Stimulated activated naive CD8-positive, alpha-beta T cell treated with anti-CD3 and anti-CD28 coated beads, Interleukin-15, Interleukin-2, amounts not matched to agents 100 ng/mL and 50 ng/mL, for 24 hours (primary cell): ENCODE results near the gene ZBTB9.

Source experiments
- H3K27ac Mint-ChIP-seq: one replicate; pipeline ENCODE4 v1.8.0; 2021; ENCODE audit warnings: mild to moderate bottlenecking, mixed read lengths
- H3K27me3 Mint-ChIP-seq: one replicate; pipeline ENCODE4 v1.8.0; 2021; ENCODE audit warnings: mixed read lengths
- H3K36me3 Mint-ChIP-seq: one replicate; pipeline ENCODE4 v1.8.0; 2021; ENCODE audit warnings: low read depth, mixed read lengths
- H3K4me1 Mint-ChIP-seq: one replicate; pipeline ENCODE4 v1.8.0; 2021; ENCODE audit warnings: low read depth, mixed read lengths
- H3K4me3 Mint-ChIP-seq: one replicate; pipeline ENCODE4 v1.8.0; 2021; ENCODE audit warnings: mild to moderate bottlenecking, mixed read lengths
- H3K9me3 Mint-ChIP-seq: one replicate; pipeline ENCODE4 v1.8.0; 2021; ENCODE audit warnings: mixed read lengths

ZBTB9 gene

DNA sequence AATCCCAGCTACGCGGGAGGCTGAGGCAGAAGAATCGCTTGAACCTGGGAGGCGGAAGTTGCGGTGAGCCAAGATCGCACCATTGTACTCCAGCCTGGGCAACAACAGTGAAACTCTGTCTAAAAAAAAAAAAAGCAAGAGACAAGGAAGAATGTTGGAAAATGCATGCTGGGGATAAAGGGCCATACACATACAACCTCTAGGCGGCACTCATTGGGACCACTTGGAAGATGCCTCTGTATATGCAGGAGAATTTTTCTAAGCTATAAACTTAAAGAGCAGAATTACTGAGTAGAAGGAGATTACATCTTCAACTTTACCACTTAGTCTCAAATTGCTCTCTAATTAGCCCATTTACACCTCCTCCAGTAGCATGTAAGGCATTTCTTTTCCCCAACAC is 42.8 kb downstream of the ZBTB9 start:
- no peaks in the 10 kb centered on the region for H3K9me3 Mint-ChIP-seq
- H3K27me3 Mint-ChIP-seq = no peaks in the 10 kb centered on the region
- no peak overlapping the region for H3K27ac Mint-ChIP-seq
- no peaks in the 10 kb centered on the region for H3K4me1 Mint-ChIP-seq
- no peaks in the 10 kb centered on the region for H3K36me3 Mint-ChIP-seq
- H3K4me3 Mint-ChIP-seq = no peak overlapping the region

DNA sequence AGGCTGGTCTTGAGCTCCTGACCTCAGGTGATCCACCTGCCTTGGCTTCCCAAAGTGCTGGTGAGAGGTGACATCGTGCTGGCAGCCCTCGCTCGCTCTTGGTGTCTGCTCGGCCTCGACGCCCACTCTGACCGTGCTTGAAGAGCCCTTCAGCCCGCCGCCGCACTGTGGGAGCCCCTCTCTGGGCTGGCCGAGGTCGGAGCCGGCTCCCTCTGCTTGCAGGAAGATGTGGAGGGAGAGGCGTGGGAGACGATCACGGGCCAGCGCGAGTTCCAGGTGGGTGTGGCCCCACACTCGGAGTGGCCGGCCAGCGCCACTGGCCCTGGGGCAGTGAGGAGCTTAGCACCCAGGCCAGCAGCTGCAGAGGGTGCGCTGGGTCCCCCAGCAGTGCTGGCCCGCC is 48.1 kb downstream of the ZBTB9 start:
- no peaks in the 10 kb centered on the region for H3K36me3 Mint-ChIP-seq
- H3K4me1 Mint-ChIP-seq = no peaks in the 10 kb centered on the region
- H3K9me3 Mint-ChIP-seq = peaks cover 3% of the 10 kb centered on the region
- no peak overlapping the region for H3K27ac Mint-ChIP-seq
- H3K4me3 Mint-ChIP-seq = no peak overlapping the region
- H3K27me3 Mint-ChIP-seq = no peaks in the 10 kb centered on the region

DNA sequence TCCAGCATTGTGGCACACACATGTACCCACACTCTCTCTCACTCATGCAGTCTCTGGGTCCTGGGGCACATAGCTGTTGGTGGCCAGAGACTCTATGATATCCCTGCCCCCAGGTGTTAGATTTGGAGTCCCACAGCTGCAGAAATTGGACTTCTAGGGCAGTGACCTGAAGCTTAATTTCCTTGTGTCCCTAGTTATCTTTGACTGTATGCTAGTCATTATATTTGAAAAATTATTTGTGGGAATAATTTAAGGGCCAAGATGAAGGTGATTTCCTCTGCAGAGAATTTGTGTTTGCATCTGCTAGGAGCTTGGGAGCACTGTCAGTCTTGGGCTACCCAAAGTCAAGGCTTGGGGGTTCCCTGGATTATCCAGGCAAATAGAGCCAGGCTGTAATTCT is 50.1 kb downstream of the ZBTB9 start:
- no peak overlapping the region for H3K27ac Mint-ChIP-seq
- H3K4me3 Mint-ChIP-seq = no peak overlapping the region
- peaks cover 3% of the 10 kb centered on the region for H3K9me3 Mint-ChIP-seq
- peaks cover 9% of the 10 kb centered on the region for H3K4me1 Mint-ChIP-seq
- H3K36me3 Mint-ChIP-seq = no peaks in the 10 kb centered on the region
- peaks cover 8% of the 10 kb centered on the region for H3K27me3 Mint-ChIP-seq

DNA sequence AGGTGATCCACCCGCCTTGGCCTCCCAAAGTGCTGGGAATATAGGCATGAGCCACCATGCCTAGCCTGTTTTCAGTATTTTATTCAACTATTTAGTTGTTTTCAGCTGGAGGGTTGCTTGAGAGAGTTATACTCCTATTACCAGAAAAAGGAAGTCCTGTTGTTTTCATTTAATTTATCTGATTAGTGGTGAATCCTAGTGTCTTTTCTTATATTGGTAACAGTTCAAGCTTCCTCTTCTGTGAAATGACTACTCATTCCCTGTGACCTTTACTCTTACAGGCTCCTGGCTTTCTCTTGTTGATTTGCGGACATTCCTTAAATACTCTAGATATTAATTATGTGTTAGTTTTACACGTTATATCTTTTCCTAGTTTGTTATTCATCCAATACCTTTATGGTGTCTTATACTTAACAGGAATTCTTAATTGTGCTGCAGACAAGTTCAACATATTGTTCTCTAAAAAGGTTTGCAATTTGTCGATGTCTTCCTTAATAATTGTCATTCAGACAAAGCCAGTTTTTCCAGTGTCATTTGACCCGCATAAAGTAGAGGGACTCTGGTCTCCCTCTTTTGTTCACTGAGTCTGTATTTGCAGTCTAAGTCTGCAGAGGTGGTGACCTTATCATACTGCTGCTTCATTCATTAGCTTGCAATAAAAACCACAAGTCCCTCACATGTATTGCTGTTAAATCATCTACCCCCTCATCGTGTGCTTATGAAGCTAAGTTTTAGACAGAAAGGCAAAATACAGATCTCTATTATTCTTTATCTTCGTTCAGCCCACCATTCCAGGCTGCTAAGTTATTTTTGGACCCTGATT is 51.4 kb downstream of the ZBTB9 start:
- Mint-ChIP-seq H3K27ac (no peak overlapping the region), H3K4me1 (peaks cover 9% of the 10 kb centered on the region), H3K9me3 (peaks cover 3% of the 10 kb centered on the region), H3K27me3 (peaks cover 12% of the 10 kb centered on the region), H3K4me3 (no peak overlapping the region), H3K36me3 (no peaks in the 10 kb centered on the region)
